Left lung (tissue), 10 donors: Measurements from ENCODE around the gene MRPS34. TPM values are rescaled to one million over a fixed set of nuclear protein-coding genes. Genes with fewer than 3 reads are reported as not detected.

Source experiments
- ATAC-seq: fragments of 200-7000 bp; cut with Tn5 transposase; one replicate; pipeline ENCODE4 v1.9.1; 2020; ENCODE audit warnings: moderate library complexity
- DNase-seq, 4 donors: peaks; one replicate each; pipeline ENCODE4 v3.0.0-alpha.2; 2013 to 2020
- H3K27ac ChIP-seq, 2 donors: fragments of 200-600 bp; sonication (generic) in 1 of 2; one replicate each; pipeline versions ENCODE4 v1.5.0 to v1.8.0; 2020 to 2021
- H3K27me3 ChIP-seq, 2 donors: fragments of 200-600 bp; sonication (generic) in 1 of 2; one replicate each; pipeline versions ENCODE4 v1.5.0 to v1.8.0; 2020 to 2021
- H3K36me3 ChIP-seq, 2 donors: fragments of 200-600 bp; sonication (generic) in 1 of 2; one replicate each; pipeline versions ENCODE4 v1.5.0 to v1.8.0; 2020 to 2021
- H3K4me1 ChIP-seq, 2 donors: fragments of 200-600 bp; one replicate each; pipeline ENCODE4 v1.8.0; 2021
- H3K4me3 ChIP-seq, 2 donors: fragments of 200-600 bp; sonication (generic) in 1 of 2; one replicate each; pipeline versions ENCODE4 v1.5.0 to v1.8.0; 2020 to 2021; ENCODE audit warnings: mild to moderate bottlenecking in 1 of 2
- H3K9me3 ChIP-seq, 2 donors: fragments of 200-600 bp; sonication (generic) in 1 of 2; one replicate each; pipeline versions ENCODE4 v1.5.0 to v1.8.0; 2020 to 2021
- CTCF ChIP-seq, 2 donors: fragments of 200-600 bp; sonication (generic) in 1 of 2; IDR thresholded peaks; one replicate each; pipeline versions ENCODE4 v1.5.0 to v1.8.0; 2021; ENCODE audit warnings: antibody characterized with exemption in 2 of 2
- intact Hi-C, 2 donors: fragments of 100-400 bp; cut with DNase I; formaldehyde crosslinking; loops; one replicate each; pipeline versions ENCODE4 v1.11.2 to v1.14.2; 2022
- polyA plus RNA-seq, 6 donors: library from polyadenylated mRNA; unstranded; fragments of 120-200 nt; gene quantifications; one replicate each; pipeline ENCODE4 v1.2.1, GENCODE V29; 2013; ENCODE audit not compliant: insufficient read length in 6 of 6
- total RNA-seq, 2 donors: library from RNA; stranded (reverse); fragmentation: NEBNext Ultra II Directional; extraction: Animal tissue kit (Norgen Biotek cat#: 25700); gene quantifications; one replicate each; pipeline ENCODE4 v1.2.1, GENCODE V29; 2021
- donor health status: DM: no; HTN: yes; CAD: no.
- donor health status: DM: no; HTN: no; CAD: no.

Gene MRPS34
- total and polyA plus RNA-seq, 8 donors, result 47.5 to 91.5 (median 64.1) TPM

DNA sequence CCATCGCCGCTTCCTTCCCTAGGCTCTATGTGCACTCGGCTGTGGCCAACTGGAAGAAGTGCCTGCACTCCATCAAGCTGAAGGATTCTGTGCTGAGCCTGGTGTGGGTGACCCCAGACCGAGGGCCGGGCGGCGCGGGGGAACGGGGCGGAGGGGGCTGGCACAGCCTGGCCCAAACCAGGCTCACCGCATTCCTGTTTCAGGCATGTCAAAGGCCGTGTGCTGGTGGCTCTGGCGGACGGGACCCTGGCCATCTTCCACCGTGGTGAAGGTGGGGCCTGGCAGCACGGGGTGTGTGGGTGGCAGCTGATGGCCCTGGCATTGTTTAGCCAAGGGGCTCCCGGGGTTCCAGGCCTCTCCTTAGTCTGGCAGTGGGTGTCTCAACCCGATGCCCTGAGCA lies 6.2 kb downstream of the MRPS34 start:
- Histone ChIP-seq H3K4me1 (peaks cover 9 to 18% of the 10 kb centered on the region in 2 donors), H3K9me3 (no peaks in the 10 kb centered on the region), H3K27me3 (no peaks in the 10 kb centered on the region), H3K4me3 (no peak overlapping the region), H3K27ac (no peak overlapping the region), H3K36me3 (peaks cover 0 to 79% of the 10 kb centered on the region in 2 donors)
- intact Hi-C loops, result no loop called here
- DNase-seq (no peak), ATAC-seq (no peak)
- no peak for TF ChIP-seq CTCF (IDR thresholded peaks at IDR 0.05)

GRCh38 chr16:1766231-1766630 lies 6.7 kb downstream of the MRPS34 start:
- ATAC-seq (no peak), DNase-seq (no peak)
- no peaks in the 10 kb centered on the region for H3K27me3 ChIP-seq
- no peak overlapping the region for H3K27ac ChIP-seq
- no peak for TF ChIP-seq CTCF (IDR thresholded peaks at IDR 0.05)
- H3K4me1 ChIP-seq, result peaks cover 8 to 14% of the 10 kb centered on the region in 2 donors
- no peaks in the 10 kb centered on the region for H3K9me3 ChIP-seq
- intact Hi-C loops, result no loop called here
- H3K36me3 ChIP-seq, result peaks cover 0 to 83% of the 10 kb centered on the region in 2 donors
- no peak overlapping the region for H3K4me3 ChIP-seq

GRCh38 chr16:1765826-1766225 lies 7.1 kb downstream of the MRPS34 start:
- Histone ChIP-seq H3K27me3 (no peaks in the 10 kb centered on the region), H3K36me3 (peaks cover 0 to 87% of the 10 kb centered on the region in 2 donors), H3K4me1 (peaks cover 8 to 13% of the 10 kb centered on the region in 2 donors), H3K9me3 (no peaks in the 10 kb centered on the region), H3K27ac (no peak overlapping the region), H3K4me3 (no peak overlapping the region)
- no peak for DNase-seq
- no peak for ATAC-seq
- TF ChIP-seq CTCF (IDR thresholded peaks at IDR 0.05), result no peak
- intact Hi-C loops, result no loop called here

GRCh38 chr16:1764971-1765370 lies 8.0 kb downstream of the MRPS34 start:
- no peak for TF ChIP-seq CTCF (IDR thresholded peaks at IDR 0.05)
- Histone ChIP-seq H3K36me3 (peaks cover 0 to 96% of the 10 kb centered on the region in 2 donors), H3K27ac (no peak overlapping the region), H3K4me1 (peaks cover under 1 to 4% of the 10 kb centered on the region in 2 donors), H3K27me3 (no peaks in the 10 kb centered on the region), H3K9me3 (no peaks in the 10 kb centered on the region), H3K4me3 (no peak overlapping the region)
- ATAC-seq (no peak), DNase-seq (no peak)
- intact Hi-C loops, result no loop called here

- H3K27ac ChIP-seq, result no peak overlapping the region
- intact Hi-C loops, result no loop called here
- H3K4me3 ChIP-seq, result no peak overlapping the region
- H3K9me3 ChIP-seq, result no peaks in the 10 kb centered on the region
- DNase-seq (no peak), ATAC-seq (no peak)
- H3K4me1 ChIP-seq, result no peaks in the 10 kb centered on the region
- TF ChIP-seq CTCF (IDR thresholded peaks at IDR 0.05), result no peak
- H3K36me3 ChIP-seq, result peaks cover 0 to 100% of the 10 kb centered on the region in 2 donors
- H3K27me3 ChIP-seq, result no peaks in the 10 kb centered on the region
These were observed 9.1 kb downstream of the MRPS34 start for GRCh38 chr16:1763521-1764511.
